ENCODE measurements around the gene PKM. TPM values are rescaled to one million over a fixed set of nuclear protein-coding genes. Genes with fewer than 3 reads are reported as not detected.

PKM gene
- total RNA-seq, 4 donors from 2014 or later: 343 to 646 (median 543) TPM

DNA sequence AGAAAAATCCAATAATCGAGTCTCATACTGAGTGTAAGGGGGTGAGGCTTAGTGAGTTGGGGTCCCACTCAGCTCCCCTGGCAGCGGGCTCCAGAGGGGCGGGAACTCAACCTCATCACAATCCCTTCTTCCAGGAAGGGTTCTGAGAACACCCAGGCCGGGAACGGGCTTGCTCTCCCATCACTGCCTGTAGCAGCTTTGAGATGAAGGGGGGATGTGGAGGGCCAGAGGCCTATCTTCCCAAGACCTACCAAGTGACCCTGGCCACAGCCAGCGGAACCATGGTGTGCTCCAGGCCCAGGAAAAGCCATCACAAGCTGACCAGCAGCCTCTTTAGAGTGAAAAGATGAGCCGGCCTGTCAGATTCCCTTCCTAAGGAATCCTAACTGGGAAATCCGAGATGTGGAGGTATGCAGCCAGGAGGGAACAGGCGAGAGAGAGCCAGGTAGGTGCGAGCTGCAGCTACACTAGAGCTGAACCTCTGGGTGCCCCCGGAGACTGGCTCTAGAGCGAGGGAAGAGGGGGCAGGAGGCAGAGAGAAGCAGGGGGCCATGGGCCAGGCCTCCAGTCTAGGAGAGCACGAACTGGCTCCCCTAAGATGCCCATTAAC, 51.9 kb downstream of the PKM start:
- Histone ChIP-seq H3K27ac (peak overlapping the region in 1 of 4 donors; percentile 18), H3K4me3 (no peak overlapping the region), H3K36me3 (no peaks in the 10 kb centered on the region), H3K4me1 (peaks cover 0 to 16% (median 4%) of the 10 kb centered on the region in 3 donors), H3K27me3 (peaks cover 62% of the 10 kb centered on the region), H3K9me3 (no peaks in the 10 kb centered on the region)
- ATAC-seq: no peak
- TF ChIP-seq POLR2AphosphoS5 (IDR thresholded peaks at IDR 0.05) (no peak), POLR2A (IDR thresholded peaks at IDR 0.05) (no peak), EP300 (IDR thresholded peaks at IDR 0.05) (no peak)
- TF ChIP-seq, protein P1, sequence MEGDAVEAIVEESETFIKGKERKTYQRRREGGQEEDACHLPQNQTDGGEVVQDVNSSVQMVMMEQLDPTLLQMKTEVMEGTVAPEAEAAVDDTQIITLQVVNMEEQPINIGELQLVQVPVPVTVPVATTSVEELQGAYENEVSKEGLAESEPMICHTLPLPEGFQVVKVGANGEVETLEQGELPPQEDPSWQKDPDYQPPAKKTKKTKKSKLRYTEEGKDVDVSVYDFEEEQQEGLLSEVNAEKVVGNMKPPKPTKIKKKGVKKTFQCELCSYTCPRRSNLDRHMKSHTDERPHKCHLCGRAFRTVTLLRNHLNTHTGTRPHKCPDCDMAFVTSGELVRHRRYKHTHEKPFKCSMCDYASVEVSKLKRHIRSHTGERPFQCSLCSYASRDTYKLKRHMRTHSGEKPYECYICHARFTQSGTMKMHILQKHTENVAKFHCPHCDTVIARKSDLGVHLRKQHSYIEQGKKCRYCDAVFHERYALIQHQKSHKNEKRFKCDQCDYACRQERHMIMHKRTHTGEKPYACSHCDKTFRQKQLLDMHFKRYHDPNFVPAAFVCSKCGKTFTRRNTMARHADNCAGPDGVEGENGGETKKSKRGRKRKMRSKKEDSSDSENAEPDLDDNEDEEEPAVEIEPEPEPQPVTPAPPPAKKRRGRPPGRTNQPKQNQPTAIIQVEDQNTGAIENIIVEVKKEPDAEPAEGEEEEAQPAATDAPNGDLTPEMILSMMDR (IDR thresholded peaks at IDR 0.05): no peak
- 72 to 89% methylated on average over 2 to 3 of the region's 13 CpGs for WGBS, 2 donors (ENCODE audit: low coverage in 1 of 2)

DNA sequence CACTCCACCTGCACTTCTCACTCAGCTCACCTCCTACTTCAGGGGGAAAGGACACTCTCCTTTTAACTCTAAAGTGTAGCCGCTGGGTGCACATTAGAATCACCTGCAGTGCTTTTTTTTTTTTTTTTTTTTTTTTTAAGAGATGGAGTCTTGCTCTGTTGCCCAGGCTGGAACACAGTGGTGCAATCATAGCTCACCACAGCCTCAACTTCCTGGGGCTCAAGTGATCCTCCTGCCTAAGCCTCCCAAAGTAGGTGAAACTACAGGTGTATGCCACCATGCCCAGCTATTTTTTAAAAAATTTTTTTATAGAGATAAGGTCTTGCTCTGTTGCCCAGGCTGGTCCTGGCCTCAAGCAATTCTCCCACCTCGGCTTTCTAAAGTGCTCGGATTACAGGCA, 54.2 kb downstream of the PKM start:
- no peak overlapping the region for H3K27ac ChIP-seq
- peaks cover 41% of the 10 kb centered on the region for H3K27me3 ChIP-seq
- WGBS, 2 donors (ENCODE audit: low coverage in 1 of 2): 85 to 88% methylated on average over 2 to 3 of the region's 3 CpGs
- no peaks in the 10 kb centered on the region for H3K9me3 ChIP-seq
- TF ChIP-seq, protein P1 (IDR thresholded peaks at IDR 0.05): no peak
- TF ChIP-seq POLR2AphosphoS5 (IDR thresholded peaks at IDR 0.05) (no peak), EP300 (IDR thresholded peaks at IDR 0.05) (no peak), POLR2A (IDR thresholded peaks at IDR 0.05) (no peak)
- ATAC-seq: no peak
- peaks cover 0 to 9% (median 0%) of the 10 kb centered on the region in 3 donors for H3K4me1 ChIP-seq
- no peak overlapping the region for H3K4me3 ChIP-seq
- no peaks in the 10 kb centered on the region for H3K36me3 ChIP-seq

DNA sequence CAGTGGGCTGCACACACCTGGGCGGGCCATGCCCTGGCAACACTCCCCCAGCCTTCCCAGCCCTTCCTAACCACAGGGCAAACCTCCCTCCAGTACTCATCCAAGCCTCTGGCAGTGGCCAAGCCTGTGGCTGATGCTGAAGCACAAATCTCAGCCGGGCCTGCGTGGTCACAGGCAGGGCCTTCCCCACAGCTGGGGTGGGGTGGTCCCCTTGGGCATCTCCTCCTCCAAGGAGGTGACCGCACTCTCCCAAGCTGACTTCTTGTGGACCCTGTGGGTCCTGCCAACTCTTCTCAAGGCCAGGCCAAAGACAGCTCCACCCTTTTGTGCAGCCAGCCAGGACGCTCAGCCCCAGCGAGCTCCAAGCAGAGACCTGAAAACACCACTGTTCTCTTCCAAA, 54.8 kb downstream of the PKM start:
- Histone ChIP-seq H3K9me3 (no peaks in the 10 kb centered on the region), H3K36me3 (no peaks in the 10 kb centered on the region), H3K4me3 (no peak overlapping the region), H3K4me1 (peaks cover 0 to 9% (median 0%) of the 10 kb centered on the region in 3 donors), H3K27ac (no peak overlapping the region), H3K27me3 (peaks cover 38% of the 10 kb centered on the region)
- 80% methylated on average over 2 of the region's 6 CpGs; no CpG with 5 or more reads in 1 of the 2 donors for WGBS, 2 donors (ENCODE audit: low coverage in 1 of 2)
- ATAC-seq: no peak
- TF ChIP-seq POLR2AphosphoS5 (IDR thresholded peaks at IDR 0.05): no peak
- TF ChIP-seq, protein P1 (IDR thresholded peaks at IDR 0.05): no peak
- no peak for TF ChIP-seq POLR2A (IDR thresholded peaks at IDR 0.05)
- no peak for TF ChIP-seq EP300 (IDR thresholded peaks at IDR 0.05)

DNA sequence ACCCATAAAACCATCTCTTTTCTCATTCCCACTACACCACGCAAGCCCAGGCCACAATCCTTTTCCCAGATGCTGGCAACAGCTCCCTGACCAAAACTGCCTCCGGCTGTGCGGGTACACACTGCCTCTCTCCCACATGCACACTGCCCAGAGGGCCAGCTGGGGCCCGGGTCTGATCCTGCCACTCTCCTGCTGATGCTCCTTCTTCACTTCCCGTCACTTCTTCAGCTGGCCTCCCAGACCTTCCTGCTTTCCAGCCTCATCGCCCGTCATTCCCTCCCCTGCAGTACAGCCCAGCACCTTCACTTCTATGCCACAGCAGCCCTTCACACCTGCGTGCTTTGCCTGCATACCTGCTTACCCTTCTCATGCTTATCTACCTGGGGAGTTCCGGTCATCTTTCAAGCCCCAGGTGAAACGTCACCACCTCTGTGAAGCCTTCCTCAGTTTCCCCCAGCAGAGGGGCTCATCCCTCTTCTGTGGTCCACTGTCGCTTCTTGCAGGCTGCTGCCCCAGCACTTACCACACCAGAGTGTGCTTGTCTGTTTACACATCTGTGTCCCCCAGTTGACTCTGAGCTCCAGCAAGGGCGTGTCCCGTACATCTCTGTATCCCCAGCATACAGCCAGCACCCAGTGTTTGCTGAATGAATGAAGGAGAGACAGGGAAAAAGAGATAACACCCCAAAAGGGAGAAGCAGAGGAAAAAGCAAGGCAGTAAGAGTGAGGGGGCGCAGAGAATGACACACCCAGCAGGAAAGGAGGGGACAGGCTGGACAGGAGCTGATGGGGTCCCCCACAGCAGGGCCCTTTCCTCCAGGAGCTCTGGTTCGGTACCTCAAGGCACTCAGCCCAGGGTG, 55.6 kb downstream of the PKM start:
- Histone ChIP-seq H3K27me3 (peaks cover 33% of the 10 kb centered on the region), H3K4me3 (no peak overlapping the region), H3K27ac (no peak overlapping the region), H3K36me3 (no peaks in the 10 kb centered on the region), H3K4me1 (peaks cover 0 to 9% (median 0%) of the 10 kb centered on the region in 3 donors), H3K9me3 (no peaks in the 10 kb centered on the region)
- TF ChIP-seq POLR2AphosphoS5 (IDR thresholded peaks at IDR 0.05) (no peak), POLR2A (IDR thresholded peaks at IDR 0.05) (no peak), EP300 (IDR thresholded peaks at IDR 0.05) (no peak)
- TF ChIP-seq, protein P1 (IDR thresholded peaks at IDR 0.05): no peak
- ATAC-seq: no peak
- 86 to 93% methylated on average over 4 to 12 of the region's 15 CpGs for WGBS, 2 donors (ENCODE audit: low coverage in 1 of 2)

Data from gastroesophageal sphincter (tissue), 4 donors.